Measurements from ENCODE around the gene MARVELD1. TPM values are rescaled to one million over a fixed set of nuclear protein-coding genes. Genes with fewer than 3 reads are reported as not detected.
"Not testable (repeated sequence)": the region's sequence is repeated elsewhere in the genome, so short reads cannot be mapped to it uniquely, and the experiment has no call there.

Gene MARVELD1
- total RNA-seq, 8 experiments from 2014 or later, result 2.0 to 37.7 (median 8.2) TPM

GRCh38 chr10:97684866-97685394 is 28.6 kb upstream of the MARVELD1 start:
- no peak for ATAC-seq (replicated peaks in 6 of 8)
- H3K27ac ChIP-seq, result no peak overlapping the region
- peak overlapping the region in 2 of 5 donors; percentile 4 to 68 for H3K4me3 ChIP-seq
- peaks cover 13 to 26% of the 10 kb centered on the region in 2 donors for H3K4me1 ChIP-seq (replicated peaks in 1 of 2)
- 33 to 100% (median 86%) methylated on average over 1 to 5 of the region's 5 CpGs for WGBS, 10 experiments
- in situ Hi-C loops (cut with MboI; ENCODE audit: low pct_unique_long_range_greater_than_20kb in 2 of 9, low sequenced_read_pairs in 9 of 9, unreplicated experiment in 9 of 9), result no loop called here

- in situ Hi-C loops (cut with MboI; ENCODE audit: low pct_unique_long_range_greater_than_20kb in 2 of 9, low sequenced_read_pairs in 9 of 9, unreplicated experiment in 9 of 9), result no loop called here
- peak overlapping the region in 2 of 5 donors; percentile 4 to 68 for H3K4me3 ChIP-seq
Measured at GRCh38 chr10:97685395-97685958, 28.1 kb upstream of the MARVELD1 start.

DNA sequence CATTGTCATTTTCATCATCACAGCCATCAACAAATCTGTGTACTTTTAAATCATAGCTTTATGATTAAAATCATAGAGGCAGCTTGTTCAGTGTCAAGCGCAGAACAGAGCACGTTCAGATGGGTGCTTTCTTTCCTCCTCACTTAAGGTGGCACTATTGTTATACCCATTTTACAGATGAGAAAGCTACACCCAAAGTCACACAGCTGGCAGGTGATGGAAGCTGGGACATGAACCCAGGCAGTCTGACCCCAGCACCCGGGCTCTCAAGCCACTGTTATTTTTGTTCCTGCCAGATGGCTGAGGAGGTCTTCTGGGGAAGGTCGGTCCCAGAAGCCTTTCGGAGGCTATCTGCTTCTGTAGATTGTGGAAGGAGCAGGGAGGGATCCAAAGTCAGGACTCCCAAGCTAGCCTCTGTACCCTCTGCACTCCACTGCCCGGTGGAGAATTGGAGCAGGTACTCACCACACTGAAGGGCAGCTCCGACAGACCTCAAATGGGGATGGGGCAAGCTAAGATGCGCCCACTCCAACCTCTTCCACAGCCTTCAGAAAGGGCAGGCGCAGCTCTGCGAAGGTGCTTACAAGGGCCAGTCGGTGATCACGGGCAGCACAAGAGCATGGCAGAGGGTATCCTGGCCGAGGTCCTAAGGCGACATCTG is 27.1 kb upstream of the MARVELD1 start:
- Histone ChIP-seq H3K27ac (peak overlapping the region in 1 of 2 donors; percentile 63), H3K4me1 (replicated peaks in 1 of 2) (peaks cover 13 to 26% of the 10 kb centered on the region in 2 donors), H3K4me3 (peak overlapping the region; percentile 47 to 68 (median 49))
- 0 to 67% (median 32%) methylated on average over 2 to 10 of the region's 14 CpGs; no CpG with 5 or more reads in 4 of the 10 experiments for WGBS, 10 experiments
- peak in 3 of 8 experiments; percentile 4 to 8 (median 7) for ATAC-seq (replicated peaks in 6 of 8)
- in situ Hi-C loops (cut with MboI; ENCODE audit: low pct_unique_long_range_greater_than_20kb in 2 of 9, low sequenced_read_pairs in 9 of 9, unreplicated experiment in 9 of 9), result no loop called here

More at GRCh38 chr10:97685395-97685958, 28.1 kb upstream of the MARVELD1 start:
- Histone ChIP-seq H3K27ac (no peak overlapping the region), H3K4me1 (replicated peaks in 1 of 2) (peaks cover 13 to 26% of the 10 kb centered on the region in 2 donors)
- ATAC-seq (replicated peaks in 6 of 8), result peak in 1 of 8 experiments; percentile 3
- 0 to 100% (median 61%) methylated on average over 1 to 2 of the region's 2 CpGs; no CpG with 5 or more reads in 6 of the 10 experiments for WGBS, 10 experiments

GRCh38 chr10:97686962-97687784 is 26.4 kb upstream of the MARVELD1 start, which contains the start of gene AVPI1:
Gene AVPI1, minus strand, starts transcription at chr10:97687241. Its CDS starts 7,336 bp downstream, at chr10:97679905.
- peak; percentile 74 to 92 (median 89) for ATAC-seq (replicated peaks in 6 of 8)
- Histone ChIP-seq H3K27ac (peak within 1 kb of the TSS; percentile 50 to 81), H3K4me1 (replicated peaks in 1 of 2) (peaks cover 13 to 26% of the 10 kb centered on the region in 2 donors), H3K4me3 (peak within 1 kb of the TSS; percentile 47 to 68 (median 49))
- 0 to 7% (median 0%) methylated on average over 1 to 14 of the region's 78 CpGs; no CpG with 5 or more reads in 5 of the 10 experiments for WGBS, 10 experiments
- in situ Hi-C loops (cut with MboI; ENCODE audit: low pct_unique_long_range_greater_than_20kb in 2 of 9, low sequenced_read_pairs in 9 of 9, unreplicated experiment in 9 of 9), result no loop called here

DNA sequence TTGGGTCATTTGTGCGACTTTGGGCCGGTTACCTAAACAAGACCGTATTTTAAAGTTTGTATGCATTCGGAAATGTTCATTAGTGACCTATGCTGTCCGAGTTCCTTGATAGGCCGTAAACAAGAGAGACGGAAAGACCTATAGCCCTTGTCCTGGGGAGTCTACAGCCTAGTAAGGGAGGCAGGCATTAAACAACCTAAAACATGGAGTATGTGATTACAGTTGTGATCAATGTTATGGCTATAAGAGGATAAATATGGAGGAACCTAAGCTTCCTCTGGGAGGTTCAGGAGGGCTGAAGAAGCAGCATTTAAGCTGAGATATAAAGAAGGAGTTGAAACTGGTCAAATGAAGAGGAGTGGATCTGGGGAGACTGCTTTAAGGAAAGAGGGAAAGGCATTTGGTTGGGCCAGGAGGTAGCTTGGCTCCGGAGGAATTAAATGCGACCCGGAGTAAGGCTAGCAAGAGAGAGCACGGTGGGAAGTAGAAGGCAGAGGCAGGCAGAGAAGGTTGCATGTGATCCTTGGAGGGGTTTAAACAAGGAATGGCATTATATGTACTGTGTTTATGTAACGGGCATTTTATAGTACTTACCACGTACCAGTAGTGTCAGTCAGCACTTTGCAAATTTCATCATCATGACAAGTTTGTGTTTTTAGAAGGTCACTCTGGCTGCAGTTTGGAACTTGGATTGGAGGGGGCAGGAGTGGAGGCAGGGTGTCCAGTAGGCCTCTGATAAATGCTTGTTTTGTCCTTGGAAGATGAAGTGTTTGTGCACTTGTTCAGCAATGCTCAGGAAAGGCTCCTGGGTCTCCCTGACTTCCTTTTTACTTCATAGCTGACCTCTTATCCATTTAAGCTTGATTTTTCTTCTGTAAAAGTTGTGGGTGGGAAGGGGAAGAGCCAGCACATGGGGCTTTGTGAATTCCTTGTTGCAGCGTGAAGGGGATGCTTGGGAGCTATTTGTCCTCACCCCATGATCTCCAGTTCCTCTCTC is 25.4 kb upstream of the MARVELD1 start:
- WGBS, 10 experiments, result 30 to 68% (median 53%) methylated on average over 2 to 14 of the region's 14 CpGs
- Histone ChIP-seq H3K4me3 (peak overlapping the region; percentile 31 to 68 (median 47)), H3K4me1 (replicated peaks in 1 of 2) (peaks cover 13 to 26% of the 10 kb centered on the region in 2 donors), H3K27ac (peak overlapping the region; percentile 50 to 81)
- peak in 1 of 8 experiments; percentile 0 for ATAC-seq (replicated peaks in 6 of 8)
- in situ Hi-C loops (cut with MboI; ENCODE audit: low pct_unique_long_range_greater_than_20kb in 2 of 9, low sequenced_read_pairs in 9 of 9, unreplicated experiment in 9 of 9), result no loop called here

GRCh38 chr10:97689559-97690020 is 23.9 kb upstream of the MARVELD1 start:
- in situ Hi-C loops (cut with MboI; ENCODE audit: low pct_unique_long_range_greater_than_20kb in 2 of 9, low sequenced_read_pairs in 9 of 9, unreplicated experiment in 9 of 9), result no loop called here
- no peak overlapping the region for H3K27ac ChIP-seq
- H3K4me1 ChIP-seq (replicated peaks in 1 of 2), result peaks cover 13 to 23% of the 10 kb centered on the region in 2 donors
- no peak overlapping the region for H3K4me3 ChIP-seq
- WGBS, 10 experiments, result 35 to 100% (median 82%) methylated on average over 2 to 4 of the region's 5 CpGs; no CpG with 5 or more reads in 1 of the 10 experiments
- peak in 2 of 8 experiments; percentile 13 to 19 for ATAC-seq (replicated peaks in 6 of 8)

DNA sequence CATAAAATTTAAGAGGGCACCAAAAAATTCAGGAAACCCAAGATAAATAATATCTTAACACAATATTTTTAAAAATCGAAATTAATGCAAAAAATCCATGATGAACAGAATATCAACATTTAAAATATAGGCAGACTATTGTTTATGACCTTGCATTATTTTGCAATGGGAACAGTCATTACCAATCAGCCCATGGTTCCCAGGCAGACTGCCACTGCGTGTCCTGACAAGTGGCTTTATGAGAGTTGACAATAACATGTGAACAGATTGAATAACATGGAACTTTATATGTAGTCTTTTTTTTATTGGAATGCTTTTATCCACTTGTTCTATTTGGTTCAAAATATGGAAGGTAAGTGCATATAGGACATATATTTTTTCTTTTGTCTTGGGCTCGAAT is 23.4 kb upstream of the MARVELD1 start:
- in situ Hi-C loops (cut with MboI; ENCODE audit: low pct_unique_long_range_greater_than_20kb in 2 of 9, low sequenced_read_pairs in 9 of 9, unreplicated experiment in 9 of 9), result no loop called here
- WGBS, 10 experiments, result 68 to 100% (median 79%) methylated on average over 2 to 3 of the region's 3 CpGs; no CpG with 5 or more reads in 1 of the 10 experiments
- Histone ChIP-seq H3K4me1 (replicated peaks in 1 of 2) (peaks cover 13 to 23% of the 10 kb centered on the region in 2 donors), H3K4me3 (no peak overlapping the region), H3K27ac (no peak overlapping the region)
- ATAC-seq (replicated peaks in 6 of 8), result no peak

- WGBS, 10 experiments, result 37 to 100% (median 80%) methylated on average over 2 to 5 of the region's 11 CpGs; no CpG with 5 or more reads in 3 of the 10 experiments
- H3K4me1 ChIP-seq (replicated peaks in 1 of 2); H3K4me3 ChIP-seq; in situ Hi-C loops (cut with MboI; ENCODE audit: low pct_unique_long_range_greater_than_20kb in 2 of 9, low sequenced_read_pairs in 9 of 9, unreplicated experiment in 9 of 9); H3K27ac ChIP-seq: not testable (repeated sequence)
- ATAC-seq (replicated peaks in 6 of 8), result peak in 5 of 8 experiments; percentile 88 to 96 (median 92)
Measured at GRCh38 chr10:97698072-97698655, 15.4 kb upstream of the MARVELD1 start.

DNA sequence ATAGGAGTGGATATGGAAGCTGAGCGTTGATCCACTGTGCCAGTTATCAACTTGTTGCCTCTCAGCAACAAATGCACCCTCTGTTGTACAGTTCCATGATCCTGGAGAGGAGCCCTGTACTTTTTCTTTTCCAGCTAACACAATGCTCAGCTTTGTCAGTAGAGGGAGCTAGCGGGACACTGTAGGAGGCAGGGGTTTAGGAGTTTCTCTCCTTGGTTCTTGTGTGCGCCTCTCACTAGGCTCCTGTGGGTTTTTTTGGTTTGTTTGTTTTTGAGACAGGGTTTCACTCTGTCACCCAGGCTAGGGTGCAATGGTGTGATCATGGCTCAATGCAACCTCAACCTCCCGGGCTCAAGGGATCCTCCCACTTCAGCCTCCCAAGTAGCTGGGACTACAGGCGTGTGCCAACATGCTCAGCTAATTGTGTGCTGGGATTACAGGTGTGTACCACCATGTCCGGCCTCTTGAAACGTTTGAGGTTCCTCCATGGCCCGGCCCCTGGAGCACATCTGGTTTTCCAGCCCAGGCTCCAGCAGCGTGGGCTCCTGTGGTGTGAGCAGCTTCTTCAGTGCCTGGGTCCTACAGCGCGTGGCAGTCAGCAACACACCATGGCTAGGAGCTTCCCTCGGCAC is 12.0 kb upstream of the MARVELD1 start:
- ATAC-seq (replicated peaks in 6 of 8), result peak; percentile 67 to 99 (median 84)
- Histone ChIP-seq H3K4me3 (no peak overlapping the region), H3K4me1 (replicated peaks in 1 of 2) (peaks cover 8 to 9% of the 10 kb centered on the region in 2 donors), H3K27ac (no peak overlapping the region)
- in situ Hi-C loops (cut with MboI; ENCODE audit: low pct_unique_long_range_greater_than_20kb in 2 of 9, low sequenced_read_pairs in 9 of 9, unreplicated experiment in 9 of 9), result no loop called here
- 0 to 53% (median 0%) methylated on average over 1 to 8 of the region's 12 CpGs; no CpG with 5 or more reads in 2 of the 10 experiments for WGBS, 10 experiments

DNA sequence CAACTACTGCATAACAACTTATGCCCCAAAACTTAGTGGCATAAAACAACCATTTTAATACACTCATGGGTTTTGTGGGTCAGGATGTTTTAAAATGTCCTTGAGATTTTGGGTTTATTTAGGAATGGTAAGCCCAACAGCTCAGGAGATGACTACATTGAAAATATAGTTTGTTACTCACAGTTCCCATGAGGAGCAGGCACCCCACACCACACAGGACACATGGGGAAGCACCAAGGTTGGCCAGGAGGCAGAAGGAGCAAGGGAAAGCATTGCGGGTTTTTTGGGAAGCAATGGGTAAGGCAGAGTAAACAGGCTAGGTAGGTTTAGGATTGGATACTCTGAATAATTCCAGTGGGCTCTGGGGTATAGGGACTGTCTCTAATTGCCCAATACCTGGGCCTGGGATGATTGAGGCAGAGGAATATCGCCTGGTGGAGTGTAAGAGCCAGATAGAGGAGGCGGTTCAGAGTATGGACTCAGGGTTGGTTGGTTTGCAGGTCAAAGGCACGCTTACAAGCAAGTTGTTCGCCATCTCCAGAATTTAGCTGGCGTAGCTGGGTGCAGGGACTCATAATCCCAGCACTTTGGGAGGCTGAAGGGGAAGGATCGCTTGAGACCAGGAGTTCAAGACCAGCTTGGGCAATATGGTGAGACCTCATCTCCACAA is 10.0 kb upstream of the MARVELD1 start:
- H3K27ac ChIP-seq, result no peak overlapping the region
- H3K4me3 ChIP-seq, result no peak overlapping the region
- WGBS, 10 experiments, result 52 to 100% (median 91%) methylated on average over 1 to 7 of the region's 7 CpGs; no CpG with 5 or more reads in 1 of the 10 experiments
- in situ Hi-C loops (cut with MboI; ENCODE audit: low pct_unique_long_range_greater_than_20kb in 2 of 9, low sequenced_read_pairs in 9 of 9, unreplicated experiment in 9 of 9), result no loop called here
- ATAC-seq (replicated peaks in 6 of 8), result no peak
- peaks cover 0 to under 1% of the 10 kb centered on the region in 2 donors for H3K4me1 ChIP-seq (replicated peaks in 1 of 2)

Data from motor neuron (in vitro differentiated cells).